NCI-H2029 treated with DMSO at 0.1 percent for 48 hours (cell line): ENCODE data around the gene TBC1D14.

Experiments used
- DNase-seq: peaks from one replicate; lab custom pipeline; 2025; lab: John Stamatoyannopoulos, UW

Gene TBC1D14

GRCh38 chr4:7023486-7023885 lies 113.9 kb downstream of the TBC1D14 start:
- DNase-seq, result no peak

GRCh38 chr4:7023901-7024300 lies 114.3 kb downstream of the TBC1D14 start:
- no peak for DNase-seq

- no peak for DNase-seq
Measured at GRCh38 chr4:7024336-7024890, 114.8 kb downstream of the TBC1D14 start.

GRCh38 chr4:7025040-7025602 lies 115.5 kb downstream of the TBC1D14 start:
- no peak for DNase-seq

- no peak for DNase-seq
Measured at GRCh38 chr4:7026107-7026506, 116.5 kb downstream of the TBC1D14 start.

GRCh38 chr4:7027284-7027683 lies 117.7 kb downstream of the TBC1D14 start:
- no peak for DNase-seq

GRCh38 chr4:7027913-7028312 lies 118.3 kb downstream of the TBC1D14 start:
- DNase-seq, result no peak

GRCh38 chr4:7029212-7029611 lies 119.6 kb downstream of the TBC1D14 start:
- no peak for DNase-seq

- DNase-seq, result no peak
Measured at GRCh38 chr4:7029921-7030320, 120.3 kb downstream of the TBC1D14 start.

- DNase-seq, result no peak
Measured at GRCh38 chr4:7030856-7031255, 121.2 kb downstream of the TBC1D14 start.

GRCh38 chr4:7031558-7032449 lies 122.2 kb downstream of the TBC1D14 start:
- DNase-seq, result no peak

- no peak for DNase-seq
Measured at GRCh38 chr4:7032596-7032995, 123.0 kb downstream of the TBC1D14 start.

- DNase-seq, result no peak
Measured at GRCh38 chr4:7034262-7035081, 124.8 kb downstream of the TBC1D14 start.

- DNase-seq, result no peak
Measured at GRCh38 chr4:7037425-7037824, 127.8 kb downstream of the TBC1D14 start.

GRCh38 chr4:7040765-7041164 lies 131.1 kb downstream of the TBC1D14 start:
- no peak for DNase-seq

- DNase-seq, result no peak
Measured at GRCh38 chr4:7041246-7041645, 131.6 kb downstream of the TBC1D14 start.

GRCh38 chr4:7041801-7042502 lies 132.3 kb downstream of the TBC1D14 start:
- no peak for DNase-seq

GRCh38 chr4:7042503-7043283 lies 133.1 kb downstream of the TBC1D14 start:
- peak; percentile 82 for DNase-seq

GRCh38 chr4:7043284-7044136 lies 133.9 kb downstream of the TBC1D14 start, which contains the start of gene TADA2B:
TADA2B (plus strand) TSS chr4:7043372; CDS start chr4:7043580, 208 bp downstream.
- no peak for DNase-seq
